ENCODE data around the gene NADSYN1.

Gene NADSYN1

DNA sequence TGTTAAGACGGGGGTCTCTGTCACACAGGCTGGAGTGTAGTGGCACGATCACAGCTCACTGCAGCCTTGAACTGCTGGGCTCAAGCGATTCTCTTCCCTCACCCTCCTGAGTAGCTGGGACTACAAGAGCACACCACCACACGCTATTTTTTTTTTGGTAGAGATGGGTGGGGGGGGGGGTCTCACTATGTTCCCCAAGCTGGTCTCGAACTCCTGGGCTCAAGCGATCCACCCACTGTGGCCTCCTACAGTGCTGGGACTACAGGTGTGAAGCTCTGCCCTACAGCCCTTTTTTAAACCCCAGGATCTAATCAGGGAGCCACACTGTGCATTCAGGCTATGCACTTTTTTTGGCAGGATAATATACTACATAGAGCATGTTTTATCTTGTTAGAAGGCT is 3.4 kb upstream of the NADSYN1 start:
- peak overlapping the region; percentile 74 for H3K4me3 ChIP-seq (ENCODE audit: low read depth, low read length)
- no peak for TF ChIP-seq CTCF (conservative IDR thresholded peaks at IDR 0.05; ENCODE audit: low read depth, low read length)
- no peak for DNase-seq (ENCODE audit: low read depth)

- H3K4me3 ChIP-seq (ENCODE audit: low read depth, low read length), result no peak overlapping the region
- DNase-seq (ENCODE audit: low read depth), result no peak
- no peak for TF ChIP-seq CTCF (conservative IDR thresholded peaks at IDR 0.05; ENCODE audit: low read depth, low read length)
These were observed 2.5 kb upstream of the NADSYN1 start for GRCh38 chr11:71450507-71450906.

DNA sequence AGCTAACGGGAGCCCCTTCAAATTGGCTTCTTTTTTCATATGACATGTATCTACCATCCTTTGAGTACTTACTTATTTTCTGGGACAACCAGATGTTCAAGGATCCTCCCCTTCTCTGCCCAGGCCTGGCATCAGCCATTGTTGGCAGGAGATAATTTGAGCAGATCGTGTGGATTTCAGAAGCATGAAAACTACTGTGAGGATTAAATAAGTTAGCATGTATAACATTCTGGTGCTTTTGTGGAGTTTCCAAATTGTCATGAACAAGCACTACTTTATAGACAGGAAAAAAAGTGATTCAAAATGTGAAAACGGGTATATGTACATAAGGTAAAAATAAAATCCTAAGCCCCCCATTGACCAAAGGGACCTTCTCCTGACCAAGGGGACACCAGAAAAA is 2.1 kb upstream of the NADSYN1 start:
- H3K4me3 ChIP-seq (ENCODE audit: low read depth, low read length), result no peak overlapping the region
- no peak for DNase-seq (ENCODE audit: low read depth)
- TF ChIP-seq CTCF (conservative IDR thresholded peaks at IDR 0.05; ENCODE audit: low read depth, low read length), result no peak

GRCh38 chr11:71451596-71452198 is 1.3 kb upstream of the NADSYN1 start:
- no peak overlapping the region for H3K4me3 ChIP-seq (ENCODE audit: low read depth, low read length)
- TF ChIP-seq CTCF (conservative IDR thresholded peaks at IDR 0.05; ENCODE audit: low read depth, low read length), result no peak
- DNase-seq (ENCODE audit: low read depth), result peak; percentile 6

GRCh38 chr11:71452199-71453036 is 585 bp upstream of the NADSYN1 start:
- peak; percentile 63 for DNase-seq (ENCODE audit: low read depth)
- no peak for TF ChIP-seq CTCF (conservative IDR thresholded peaks at IDR 0.05; ENCODE audit: low read depth, low read length)
- peak overlapping the region; percentile 98 for H3K4me3 ChIP-seq (ENCODE audit: low read depth, low read length)

DNA sequence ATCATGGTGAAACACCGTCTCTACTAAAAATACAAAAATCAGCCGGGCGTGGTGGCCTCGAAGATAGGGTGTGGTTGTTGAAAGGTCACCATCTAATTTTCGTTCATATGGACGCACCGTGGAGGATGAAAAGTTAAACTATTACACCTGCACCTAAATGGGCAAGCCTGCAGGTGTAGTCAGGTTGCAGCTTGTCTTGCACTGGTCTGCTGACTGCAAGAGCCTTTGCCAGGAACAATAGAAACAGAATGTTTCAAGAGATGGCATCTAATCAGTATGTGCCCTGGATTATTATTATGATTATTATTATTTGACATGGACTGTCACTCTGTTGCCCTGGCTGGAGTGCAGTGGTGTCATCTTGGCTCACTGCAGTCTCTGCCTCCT is 908 bp downstream of the NADSYN1 start:
- peak overlapping the region; percentile 98 for H3K4me3 ChIP-seq (ENCODE audit: low read depth, low read length)
- DNase-seq (ENCODE audit: low read depth), result no peak
- no peak for TF ChIP-seq CTCF (conservative IDR thresholded peaks at IDR 0.05; ENCODE audit: low read depth, low read length)

Measured in choroid plexus epithelial cell (primary cell).